MG63 (cell line): Measurements from ENCODE around the gene GSN. TPM values are rescaled to one million over a fixed set of nuclear protein-coding genes. Genes with fewer than 3 reads are reported as not detected.

ENCODE experiments used
- DNase-seq: peaks from one replicate; pipeline ENCODE4 v3.0.0-alpha.2; 2020
- H3K27me3 ChIP-seq: fragments of 250-450 bp; sonication (Bioruptor Pico); 2 replicates; pipeline ENCODE4 v1.5.1; 2020; ENCODE audit warnings: mild to moderate bottlenecking, moderate library complexity
- H3K36me3 ChIP-seq: fragments of 250-450 bp; sonication (Bioruptor Pico); 2 replicates; pipeline ENCODE4 v1.5.1; 2020; ENCODE audit warnings: mild to moderate bottlenecking, moderate library complexity
- H3K4me3 ChIP-seq: fragments of 250-450 bp; sonication (Bioruptor Pico); 2 replicates; pipeline ENCODE4 v1.5.1; 2020; ENCODE audit warnings: mild to moderate bottlenecking, moderate library complexity
- H3K9me3 ChIP-seq: fragments of 250-450 bp; sonication (Bioruptor Pico); 2 replicates; pipeline ENCODE4 v1.5.1; 2020; ENCODE audit warnings: mild to moderate bottlenecking, moderate library complexity
- total RNA-seq: library from RNA; depleted of rRNA; stranded (reverse); fragments of >200 nt; shearing (Covaris generic); gene quantifications from 2 replicates; pipeline ENCODE4 v1.2.3, GENCODE V29; 2014; ENCODE audit warnings: low replicate concordance

Gene GSN
- total RNA-seq, 1 experiment from 2014 or later, result 75.0 TPM

GRCh38 chr9:121303456-121304451 lies 35.8 kb downstream of the GSN start:
- no peak for DNase-seq
- H3K4me3 ChIP-seq, result no peak overlapping the region
- H3K36me3 ChIP-seq, result no peaks in the 10 kb centered on the region
- no peaks in the 10 kb centered on the region for H3K9me3 ChIP-seq
- no peaks in the 10 kb centered on the region for H3K27me3 ChIP-seq

- no peak for DNase-seq
- no peak overlapping the region for H3K4me3 ChIP-seq
- no peaks in the 10 kb centered on the region for H3K36me3 ChIP-seq
- no peaks in the 10 kb centered on the region for H3K27me3 ChIP-seq
- H3K9me3 ChIP-seq, result no peaks in the 10 kb centered on the region
Measured at GRCh38 chr9:121304707-121305106, 36.7 kb downstream of the GSN start.

- DNase-seq, result no peak
- Histone ChIP-seq H3K36me3 (no peaks in the 10 kb centered on the region), H3K9me3 (no peaks in the 10 kb centered on the region), H3K27me3 (no peaks in the 10 kb centered on the region), H3K4me3 (no peak overlapping the region)
Measured at GRCh38 chr9:121305269-121305994, 37.5 kb downstream of the GSN start.

GRCh38 chr9:121307976-121308375 lies 40.0 kb downstream of the GSN start:
- Histone ChIP-seq H3K4me3 (no peak overlapping the region), H3K27me3 (no peaks in the 10 kb centered on the region), H3K36me3 (0 out of 2 replicates have a peak, but pooled peaks cover 6% of the 10 kb centered on the region), H3K9me3 (no peaks in the 10 kb centered on the region)
- DNase-seq, result no peak

GRCh38 chr9:121308765-121309164 lies 40.8 kb downstream of the GSN start:
- Histone ChIP-seq H3K4me3 (no peak overlapping the region), H3K9me3 (no peaks in the 10 kb centered on the region), H3K27me3 (no peaks in the 10 kb centered on the region), H3K36me3 (0 out of 2 replicates have a peak, but pooled peaks cover 6% of the 10 kb centered on the region)
- no peak for DNase-seq

GRCh38 chr9:121309171-121309570 lies 41.2 kb downstream of the GSN start:
- Histone ChIP-seq H3K36me3 (0 out of 2 replicates have a peak, but pooled peaks cover 6% of the 10 kb centered on the region), H3K4me3 (no peak overlapping the region), H3K9me3 (no peaks in the 10 kb centered on the region), H3K27me3 (no peaks in the 10 kb centered on the region)
- DNase-seq, result no peak

- DNase-seq, result no peak
- Histone ChIP-seq H3K27me3 (no peaks in the 10 kb centered on the region), H3K4me3 (no peak overlapping the region), H3K36me3 (0 out of 2 replicates have a peak, but pooled peaks cover 6% of the 10 kb centered on the region), H3K9me3 (no peaks in the 10 kb centered on the region)
Measured at GRCh38 chr9:121309833-121310425, 42.0 kb downstream of the GSN start.

GRCh38 chr9:121310571-121310970 lies 42.6 kb downstream of the GSN start:
- H3K4me3 ChIP-seq, result no peak overlapping the region
- 0 out of 2 replicates have a peak, but pooled peaks cover 6% of the 10 kb centered on the region for H3K36me3 ChIP-seq
- no peaks in the 10 kb centered on the region for H3K27me3 ChIP-seq
- no peak for DNase-seq
- H3K9me3 ChIP-seq, result no peaks in the 10 kb centered on the region

- Histone ChIP-seq H3K27me3 (no peaks in the 10 kb centered on the region), H3K4me3 (no peak overlapping the region), H3K9me3 (no peaks in the 10 kb centered on the region), H3K36me3 (peaks cover 6% of the 10 kb centered on the region; the same call in 1 of the 2 replicates)
- DNase-seq, result no peak
Measured at GRCh38 chr9:121312169-121312568, 44.2 kb downstream of the GSN start.

- no peaks in the 10 kb centered on the region for H3K27me3 ChIP-seq
- DNase-seq, result no peak
- no peaks in the 10 kb centered on the region for H3K9me3 ChIP-seq
- H3K4me3 ChIP-seq, result no peak overlapping the region
- peaks cover 6% of the 10 kb centered on the region; the same call in 1 of the 2 replicates for H3K36me3 ChIP-seq
Measured at GRCh38 chr9:121313458-121314152, 45.6 kb downstream of the GSN start.

GRCh38 chr9:121316378-121316777 lies 48.4 kb downstream of the GSN start:
- peaks cover 14% of the 10 kb centered on the region for H3K36me3 ChIP-seq
- no peaks in the 10 kb centered on the region for H3K27me3 ChIP-seq
- no peak overlapping the region for H3K4me3 ChIP-seq
- DNase-seq, result no peak
- no peaks in the 10 kb centered on the region for H3K9me3 ChIP-seq

GRCh38 chr9:121316852-121317373 lies 49.0 kb downstream of the GSN start:
- H3K36me3 ChIP-seq, result peaks cover 18% of the 10 kb centered on the region
- no peak overlapping the region for H3K4me3 ChIP-seq
- no peak for DNase-seq
- no peaks in the 10 kb centered on the region for H3K27me3 ChIP-seq
- H3K9me3 ChIP-seq, result peaks cover 2% of the 10 kb centered on the region; the same call in 1 of the 2 replicates

- no peaks in the 10 kb centered on the region for H3K27me3 ChIP-seq
- H3K4me3 ChIP-seq, result no peak overlapping the region
- peak; percentile 92 for DNase-seq
- H3K9me3 ChIP-seq, result peaks cover 5% of the 10 kb centered on the region; the same call in 1 of the 2 replicates
- peaks cover 21% of the 10 kb centered on the region for H3K36me3 ChIP-seq
Measured at GRCh38 chr9:121317737-121318630, 50.0 kb downstream of the GSN start.

- no peak overlapping the region for H3K4me3 ChIP-seq
- DNase-seq, result no peak
- peaks cover 22% of the 10 kb centered on the region for H3K36me3 ChIP-seq
Measured at GRCh38 chr9:121318631-121319382, 50.8 kb downstream of the GSN start.

More at GRCh38 chr9:121318631-121319382, 50.8 kb downstream of the GSN start:
- Histone ChIP-seq H3K9me3 (peaks cover 5% of the 10 kb centered on the region; the same call in 1 of the 2 replicates), H3K27me3 (no peaks in the 10 kb centered on the region)
